ENCODE data around the gene OR52A5.

OR52A5 gene

DNA sequence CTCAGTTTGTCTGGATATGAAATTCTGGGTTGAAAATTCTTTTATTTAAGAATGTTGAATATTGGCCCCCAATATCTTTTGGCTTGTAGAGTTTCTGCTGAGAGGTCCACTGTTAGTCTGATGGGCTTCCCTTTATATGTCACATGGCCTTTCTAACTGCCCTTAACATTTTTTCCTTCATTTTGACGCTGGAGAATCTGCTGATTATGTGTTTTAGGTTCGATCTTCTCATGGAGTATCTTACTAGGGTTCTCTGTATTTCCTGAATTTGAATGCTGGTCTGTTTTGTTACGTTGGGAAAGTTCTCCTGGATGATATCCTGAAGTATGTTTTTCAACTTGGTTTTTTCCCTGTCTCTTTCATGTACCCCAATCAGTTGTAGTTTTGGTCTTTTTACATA is 22.8 kb downstream of the OR52A5 start:
- DNase-seq: no peak
- no peak for ATAC-seq

DNA sequence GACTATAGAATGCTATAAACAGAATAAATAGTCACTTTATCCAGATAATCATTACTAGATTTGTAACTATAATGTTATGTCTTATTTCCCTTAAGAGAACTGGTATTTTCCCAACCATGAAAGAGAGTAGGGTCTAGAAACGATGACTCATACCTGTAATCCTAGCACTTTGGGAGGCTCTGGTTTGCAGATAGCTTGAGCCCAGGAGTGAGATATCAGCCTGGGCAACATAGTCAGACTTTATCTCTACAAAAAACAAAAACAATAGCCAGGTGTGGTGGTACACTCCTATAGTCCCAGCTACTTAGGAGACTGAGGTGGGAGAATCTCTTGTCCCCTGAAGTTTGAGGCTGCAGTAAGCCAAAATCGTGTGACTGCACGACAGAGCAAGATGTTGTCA is 30.9 kb downstream of the OR52A5 start:
- DNase-seq (no peak), ATAC-seq (no peak)

DNA sequence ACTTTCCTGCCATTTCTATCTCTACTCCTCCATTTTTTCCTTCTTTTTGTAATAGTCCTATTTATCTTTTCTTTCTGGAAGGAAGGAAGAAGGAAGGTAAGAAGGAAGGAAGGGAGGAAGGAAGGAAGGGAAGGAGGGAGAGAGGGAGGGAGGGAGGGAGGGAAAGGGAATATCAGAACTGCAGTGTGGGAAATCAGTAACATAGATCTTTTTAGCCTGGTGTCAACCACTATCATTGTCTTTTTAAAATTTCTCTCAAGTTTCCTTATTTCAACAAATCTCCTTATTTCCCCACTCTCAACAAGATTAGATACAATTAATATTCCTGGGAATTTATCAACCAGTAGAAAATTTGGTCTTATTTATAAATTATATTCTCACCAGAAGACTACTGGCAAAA is 35.1 kb downstream of the OR52A5 start:
- DNase-seq (no peak), ATAC-seq (no peak)

DNA sequence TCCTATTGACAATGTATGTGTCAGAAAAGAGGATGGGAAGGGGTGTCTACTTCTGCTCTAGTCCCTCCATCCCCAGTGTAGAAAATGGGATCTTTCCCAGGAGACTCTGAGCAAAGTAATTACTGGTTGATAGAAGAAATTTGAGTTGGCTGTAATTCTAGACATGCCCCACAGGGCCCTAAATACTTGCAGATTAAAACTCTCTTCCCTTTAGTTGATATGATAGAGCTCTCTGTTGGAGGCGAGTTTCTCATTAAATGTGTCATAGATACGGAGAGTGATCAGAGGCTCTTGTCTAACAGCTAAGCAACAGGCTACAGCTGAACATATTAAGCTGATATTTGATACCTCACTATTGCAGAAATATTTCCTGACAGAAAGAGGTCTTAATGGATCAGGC is 35.9 kb downstream of the OR52A5 start:
- no peak for DNase-seq
- no peak for ATAC-seq

DNA sequence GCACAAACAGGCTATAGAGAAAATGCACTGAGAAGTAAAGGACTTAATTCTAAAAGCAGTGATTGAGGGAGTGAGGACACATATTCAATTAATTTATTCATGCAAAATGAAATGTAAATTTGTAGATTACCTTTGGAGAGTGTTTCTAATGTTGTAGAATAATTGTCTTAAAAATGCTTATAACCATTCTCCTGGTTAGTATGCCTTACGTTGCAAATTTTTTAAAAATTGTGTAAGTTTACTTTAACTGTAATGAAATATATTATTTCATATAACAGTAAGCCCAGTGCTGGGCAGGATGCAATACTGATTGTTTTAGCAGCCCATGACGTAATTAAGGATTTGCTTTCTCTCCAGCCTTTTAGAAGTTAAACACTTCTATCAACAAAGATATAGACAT is 42.1 kb downstream of the OR52A5 start:
- ATAC-seq (no peak), DNase-seq (no peak)

DNA sequence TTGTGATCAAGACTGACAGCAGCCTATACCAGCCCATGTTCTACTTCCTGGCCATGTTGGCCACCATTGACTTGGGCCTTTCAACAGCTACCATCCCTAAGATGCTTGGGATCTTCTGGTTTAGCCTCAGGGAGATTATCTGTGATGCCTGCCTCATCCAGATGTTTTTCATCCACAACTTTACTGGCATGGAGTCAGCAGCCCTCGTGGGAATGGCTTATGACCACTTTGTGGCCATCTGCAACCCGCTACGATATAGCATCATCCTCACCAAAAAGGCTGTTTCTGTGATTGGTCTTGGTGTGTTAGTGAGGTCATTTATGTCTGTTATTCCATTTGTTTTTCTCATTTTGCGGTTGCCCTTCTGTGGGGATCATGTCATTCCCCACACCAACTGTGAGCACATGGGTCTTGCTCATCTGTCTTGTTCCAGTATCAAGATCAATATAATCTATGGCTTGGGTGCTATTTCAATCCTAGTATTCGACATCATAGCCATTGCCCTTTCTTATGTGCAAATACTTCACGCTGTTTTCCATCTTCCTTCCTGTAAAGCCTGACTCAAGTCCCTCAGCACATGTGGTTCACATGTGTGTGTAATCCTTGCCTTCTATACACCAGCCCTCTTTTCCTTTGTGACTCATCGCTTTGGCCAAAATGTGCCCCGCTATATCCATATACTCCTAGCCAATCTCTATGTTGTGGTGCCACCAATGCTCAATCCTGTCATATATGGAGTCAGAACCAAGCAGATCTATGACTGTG is 45.2 kb downstream of the OR52A5 start:
- DNase-seq (no peak), ATAC-seq (no peak)

DNA sequence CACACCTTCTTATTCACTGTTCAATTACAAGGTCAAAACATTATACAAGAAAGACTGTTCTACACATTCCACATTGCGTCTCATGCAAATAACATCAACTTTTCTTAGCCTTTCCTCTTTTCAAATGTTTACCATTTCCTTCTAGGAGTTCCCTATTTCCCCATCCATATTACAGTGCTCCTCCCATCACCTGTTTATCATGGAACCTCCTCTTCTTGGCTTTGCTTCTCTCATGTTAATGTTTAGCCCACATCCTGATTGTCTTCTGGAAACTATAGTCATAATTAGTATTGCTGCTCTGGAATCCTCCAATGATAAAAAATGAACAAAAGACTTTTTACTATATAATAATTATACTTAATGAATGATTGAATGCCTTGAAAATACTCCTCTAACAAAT is 47.5 kb downstream of the OR52A5 start:
- no peak for ATAC-seq
- DNase-seq: no peak

DNA sequence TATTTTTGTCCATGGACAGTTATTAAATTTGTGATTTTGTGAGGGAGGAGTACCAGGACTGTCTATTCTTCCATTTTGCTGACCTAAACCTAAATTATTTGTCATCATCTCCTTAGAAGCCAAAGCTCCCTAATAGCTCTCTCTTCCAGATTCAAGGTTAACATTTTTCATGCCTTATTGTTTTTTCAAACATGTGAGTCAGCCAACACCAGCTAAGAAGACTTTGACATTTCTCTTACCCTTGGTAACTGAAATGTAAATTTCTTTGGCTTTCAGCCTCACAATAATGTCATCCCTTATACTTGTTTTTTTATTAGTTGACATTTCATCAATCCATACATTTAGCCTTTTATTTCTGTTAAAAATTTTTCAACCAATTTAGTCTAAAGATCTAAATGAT is 49.6 kb downstream of the OR52A5 start:
- no peak for ATAC-seq
- DNase-seq: no peak

DNA sequence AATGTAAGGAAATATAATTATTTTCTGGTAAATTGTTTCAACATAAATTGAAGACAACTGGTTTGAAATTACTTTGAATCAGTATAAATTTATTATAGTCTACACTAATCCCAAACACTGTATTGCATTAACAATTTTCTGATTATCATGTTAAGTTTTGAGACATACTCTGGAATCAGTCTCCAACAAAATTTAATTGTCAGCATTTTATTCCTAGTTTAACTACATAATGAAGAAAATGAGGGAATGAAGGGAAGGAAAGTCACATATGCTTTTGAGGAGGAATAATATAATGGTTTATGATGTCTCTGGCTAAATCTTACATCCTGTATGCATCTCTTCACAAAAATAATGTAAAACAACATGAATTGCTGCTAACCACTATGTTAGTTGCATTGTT is 54.6 kb downstream of the OR52A5 start:
- no peak for ATAC-seq
- no peak for DNase-seq

DNA sequence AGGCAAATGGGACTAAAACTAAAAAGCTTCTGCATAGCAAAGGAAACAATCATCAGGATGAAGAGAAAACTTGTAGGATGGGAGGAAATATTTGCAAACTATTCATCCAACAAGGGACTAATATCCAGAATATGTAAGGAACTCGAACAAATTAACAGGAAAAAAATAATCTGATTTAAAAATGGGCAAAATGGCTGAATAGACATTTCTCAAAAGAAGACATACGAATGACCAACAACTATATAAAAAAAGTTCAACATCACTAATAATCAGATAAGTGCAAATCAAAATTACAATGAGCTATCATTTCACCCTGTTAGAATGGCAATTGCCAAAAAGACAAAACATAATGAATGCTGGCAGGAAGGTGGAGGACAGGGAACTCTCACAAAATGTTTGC is 56.8 kb downstream of the OR52A5 start:
- DNase-seq (no peak), ATAC-seq (no peak)

Measured in stimulated activated naive CD8-positive, alpha-beta T cell treated with anti-CD3 and anti-CD28 coated beads, Interleukin-15, Interleukin-2, amounts not matched to agents 100 U/mL and 50 U/mL, for 24 hours (primary cell).